Measurements from ENCODE around the gene PCCA. TPM values are rescaled to one million over a fixed set of nuclear protein-coding genes. Genes with fewer than 3 reads are reported as not detected.

The PCCA gene
- total and polyA plus RNA-seq, 2 experiments from 2014 or later, result 41.9 to 46.6 TPM

DNA sequence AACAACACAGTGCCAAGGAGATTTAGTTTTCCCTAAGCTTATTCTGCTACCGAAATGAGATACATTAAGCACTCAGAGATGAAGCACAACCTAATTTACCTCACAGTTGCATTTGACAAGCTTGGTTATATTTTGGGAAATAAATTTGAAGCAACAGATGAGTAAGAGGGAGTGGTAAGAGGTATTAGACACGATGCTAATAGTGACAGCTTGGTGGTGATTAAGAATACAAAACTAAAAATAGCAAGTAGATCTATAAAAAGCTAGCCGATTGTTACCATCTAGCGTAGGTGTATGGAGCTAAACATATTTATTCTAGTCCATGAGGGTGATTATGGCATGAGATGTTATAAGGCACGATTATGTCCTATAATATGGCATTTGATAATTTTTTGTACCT is 208.5 kb downstream of the PCCA start:
- peaks cover 1% of the 10 kb centered on the region for H3K27me3 Mint-ChIP-seq (ENCODE audit: insufficient read depth, low read depth, poor library complexity)
- ATAC-seq, result no peak

DNA sequence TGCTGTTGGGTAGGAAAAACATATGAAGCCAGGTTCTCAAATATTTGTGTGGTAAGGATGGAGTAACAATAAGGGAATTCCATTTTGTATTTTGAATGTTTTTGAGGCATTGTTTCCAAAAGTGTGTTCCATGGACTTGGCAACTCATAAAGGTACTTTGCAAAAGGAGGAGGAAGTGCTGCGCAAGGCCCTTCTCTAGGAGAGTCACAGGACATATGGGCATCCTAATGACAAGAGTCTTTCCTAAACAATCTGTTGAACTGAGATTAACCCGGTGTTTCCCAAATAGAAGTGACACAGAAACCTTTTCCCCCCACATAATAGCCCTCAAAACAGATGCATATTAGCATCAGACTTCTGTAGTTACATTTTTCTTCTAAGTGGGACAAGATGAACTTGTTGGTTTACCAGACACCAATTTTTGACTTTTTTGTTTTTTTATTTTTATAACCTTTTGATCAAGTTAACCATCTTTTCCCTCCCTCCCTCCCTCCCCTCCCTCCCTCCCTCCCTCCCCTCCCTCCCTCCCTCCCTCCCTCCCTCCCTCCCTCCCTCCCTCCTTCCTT is 209.3 kb downstream of the PCCA start:
- Mint-ChIP-seq H3K4me3 (no peak overlapping the region), H3K9me3 (no peaks in the 10 kb centered on the region), H3K4me1 (peaks cover 30% of the 10 kb centered on the region), H3K36me3 (ENCODE audit: low read depth) (no peaks in the 10 kb centered on the region), H3K27ac (peak overlapping the region; percentile 19; the same call in 1 of the 2 replicates), H3K27me3 (ENCODE audit: insufficient read depth, low read depth, poor library complexity) (peaks cover 1% of the 10 kb centered on the region)
- Histone ChIP-seq H3K4me3 (no peak overlapping the region), H4K20me1 (replicated peaks; ENCODE audit: insufficient read depth) (no peaks in the 10 kb centered on the region), H2AFZ (no peak overlapping the region), H3K4me2 (no peak overlapping the region; the same call in 1 of the 2 replicates), H3F3A (replicated peaks; ENCODE audit: low read depth) (no peaks in the 10 kb centered on the region), H3K27ac (ENCODE audit: low read depth) (no peak overlapping the region), H3K4me1 (ENCODE audit: insufficient read depth) (peaks cover 16% of the 10 kb centered on the region), H3K36me3 (ENCODE audit: insufficient read depth) (no peaks in the 10 kb centered on the region), H3K79me2 (replicated peaks; ENCODE audit: insufficient read depth) (no peaks in the 10 kb centered on the region), H3K27me3 (ENCODE audit: insufficient read depth) (no peaks in the 10 kb centered on the region), H3K9me2 (ENCODE audit: insufficient read depth) (no peaks in the 10 kb centered on the region)
- no peak for DNase-seq (ENCODE audit: low spot score)
- no peak for ATAC-seq
- TF ChIP-seq EZH2 (IDR thresholded peaks at IDR 0.05; ENCODE audit: low read depth, unreplicated experiment) (no peak), ZNF331 (CRISPR knock-in tag; IDR thresholded peaks at IDR 0.05; ENCODE audit: low read depth) (no peak), EZH2phosphoT487 (IDR thresholded peaks at IDR 0.05; ENCODE audit: unreplicated experiment) (no peak)
- TF ChIP-seq, protein P1, sequence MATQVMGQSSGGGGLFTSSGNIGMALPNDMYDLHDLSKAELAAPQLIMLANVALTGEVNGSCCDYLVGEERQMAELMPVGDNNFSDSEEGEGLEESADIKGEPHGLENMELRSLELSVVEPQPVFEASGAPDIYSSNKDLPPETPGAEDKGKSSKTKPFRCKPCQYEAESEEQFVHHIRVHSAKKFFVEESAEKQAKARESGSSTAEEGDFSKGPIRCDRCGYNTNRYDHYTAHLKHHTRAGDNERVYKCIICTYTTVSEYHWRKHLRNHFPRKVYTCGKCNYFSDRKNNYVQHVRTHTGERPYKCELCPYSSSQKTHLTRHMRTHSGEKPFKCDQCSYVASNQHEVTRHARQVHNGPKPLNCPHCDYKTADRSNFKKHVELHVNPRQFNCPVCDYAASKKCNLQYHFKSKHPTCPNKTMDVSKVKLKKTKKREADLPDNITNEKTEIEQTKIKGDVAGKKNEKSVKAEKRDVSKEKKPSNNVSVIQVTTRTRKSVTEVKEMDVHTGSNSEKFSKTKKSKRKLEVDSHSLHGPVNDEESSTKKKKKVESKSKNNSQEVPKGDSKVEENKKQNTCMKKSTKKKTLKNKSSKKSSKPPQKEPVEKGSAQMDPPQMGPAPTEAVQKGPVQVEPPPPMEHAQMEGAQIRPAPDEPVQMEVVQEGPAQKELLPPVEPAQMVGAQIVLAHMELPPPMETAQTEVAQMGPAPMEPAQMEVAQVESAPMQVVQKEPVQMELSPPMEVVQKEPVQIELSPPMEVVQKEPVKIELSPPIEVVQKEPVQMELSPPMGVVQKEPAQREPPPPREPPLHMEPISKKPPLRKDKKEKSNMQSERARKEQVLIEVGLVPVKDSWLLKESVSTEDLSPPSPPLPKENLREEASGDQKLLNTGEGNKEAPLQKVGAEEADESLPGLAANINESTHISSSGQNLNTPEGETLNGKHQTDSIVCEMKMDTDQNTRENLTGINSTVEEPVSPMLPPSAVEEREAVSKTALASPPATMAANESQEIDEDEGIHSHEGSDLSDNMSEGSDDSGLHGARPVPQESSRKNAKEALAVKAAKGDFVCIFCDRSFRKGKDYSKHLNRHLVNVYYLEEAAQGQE (IDR thresholded peaks at IDR 0.05; ENCODE audit: unreplicated experiment), result no peak
- TF ChIP-seq, protein P2, sequence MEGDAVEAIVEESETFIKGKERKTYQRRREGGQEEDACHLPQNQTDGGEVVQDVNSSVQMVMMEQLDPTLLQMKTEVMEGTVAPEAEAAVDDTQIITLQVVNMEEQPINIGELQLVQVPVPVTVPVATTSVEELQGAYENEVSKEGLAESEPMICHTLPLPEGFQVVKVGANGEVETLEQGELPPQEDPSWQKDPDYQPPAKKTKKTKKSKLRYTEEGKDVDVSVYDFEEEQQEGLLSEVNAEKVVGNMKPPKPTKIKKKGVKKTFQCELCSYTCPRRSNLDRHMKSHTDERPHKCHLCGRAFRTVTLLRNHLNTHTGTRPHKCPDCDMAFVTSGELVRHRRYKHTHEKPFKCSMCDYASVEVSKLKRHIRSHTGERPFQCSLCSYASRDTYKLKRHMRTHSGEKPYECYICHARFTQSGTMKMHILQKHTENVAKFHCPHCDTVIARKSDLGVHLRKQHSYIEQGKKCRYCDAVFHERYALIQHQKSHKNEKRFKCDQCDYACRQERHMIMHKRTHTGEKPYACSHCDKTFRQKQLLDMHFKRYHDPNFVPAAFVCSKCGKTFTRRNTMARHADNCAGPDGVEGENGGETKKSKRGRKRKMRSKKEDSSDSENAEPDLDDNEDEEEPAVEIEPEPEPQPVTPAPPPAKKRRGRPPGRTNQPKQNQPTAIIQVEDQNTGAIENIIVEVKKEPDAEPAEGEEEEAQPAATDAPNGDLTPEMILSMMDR (conservative IDR thresholded peaks at IDR 0.05; ENCODE audit: low read depth in 2 of 2), result no peak

More for the DNA sequence above, 208.5 kb downstream of the PCCA start:
- peaks cover 30% of the 10 kb centered on the region for H3K4me1 Mint-ChIP-seq
- Histone ChIP-seq H3K79me2 (replicated peaks; ENCODE audit: insufficient read depth) (no peaks in the 10 kb centered on the region), H3K36me3 (ENCODE audit: insufficient read depth) (no peaks in the 10 kb centered on the region), H3K9me2 (ENCODE audit: insufficient read depth) (no peaks in the 10 kb centered on the region), H2AFZ (no peak overlapping the region), H3K27ac (ENCODE audit: low read depth) (no peak overlapping the region), H3F3A (replicated peaks; ENCODE audit: low read depth) (no peaks in the 10 kb centered on the region), H3K27me3 (ENCODE audit: insufficient read depth) (no peaks in the 10 kb centered on the region), H3K4me1 (ENCODE audit: insufficient read depth) (peaks cover 16% of the 10 kb centered on the region), H4K20me1 (replicated peaks; ENCODE audit: insufficient read depth) (no peaks in the 10 kb centered on the region), H3K4me2 (no peak overlapping the region), H3K4me3 (no peak overlapping the region)
- H3K4me3 Mint-ChIP-seq, result no peak overlapping the region
- no peak for DNase-seq (ENCODE audit: low spot score)
- H3K9me3 Mint-ChIP-seq, result no peaks in the 10 kb centered on the region
- no peaks in the 10 kb centered on the region for H3K36me3 Mint-ChIP-seq (ENCODE audit: low read depth)
- H3K27ac Mint-ChIP-seq, result no peak overlapping the region
- TF ChIP-seq JUNB (IDR thresholded peaks at IDR 0.05; ENCODE audit: unreplicated experiment) (no peak), NANOG (IDR thresholded peaks at IDR 0.05; ENCODE audit: borderline replicate concordance) (no peak), ZNF114 (CRISPR knock-in tag; IDR thresholded peaks at IDR 0.05) (no peak), EZH2 (IDR thresholded peaks at IDR 0.05; ENCODE audit: low read depth, unreplicated experiment) (no peak)

Measured in GM23338 (cell line).